AG10803 (cell line): ENCODE data around the gene PLCB4.

Experiments
- DNase-seq: peaks from one replicate; pipeline ENCODE4 v3.0.0; 2010; ENCODE audit warnings: low read depth
- H3K4me3 ChIP-seq: 2 replicates; pipeline ENCODE4 v1.5.1; 2011; ENCODE audit warnings: mild to moderate bottlenecking, low read length, control low read depth
- TF ChIP-seq, protein P1 (sequence below): conservative IDR thresholded peaks from 2 replicates; pipeline ENCODE4 v1.5.1; 2011; ENCODE audit warnings: mild to moderate bottlenecking, low read length, control low read depth, inconsistent platforms

PLCB4 gene

DNA sequence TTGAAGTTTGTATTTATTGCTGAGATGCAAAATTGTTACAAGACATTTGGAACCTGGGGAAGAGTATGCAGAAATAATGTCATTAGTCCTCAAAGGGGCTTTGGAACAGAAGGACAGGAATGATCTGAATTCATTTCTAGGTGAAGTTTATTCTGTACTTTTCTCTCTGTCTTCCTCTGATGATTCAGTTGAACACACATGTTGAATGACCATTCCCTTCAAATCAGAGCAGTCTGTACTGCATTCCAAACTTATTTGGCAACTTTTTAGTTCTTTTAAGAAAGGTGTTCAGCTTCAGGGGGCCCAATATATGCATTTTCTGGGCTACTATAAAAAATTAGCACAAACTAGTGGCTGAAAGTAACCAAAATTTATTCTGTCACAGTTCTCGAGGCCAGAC lies 231.6 kb downstream of the PLCB4 start:
- no peak overlapping the region for H3K4me3 ChIP-seq
- DNase-seq: peak; percentile 36
- TF ChIP-seq, protein P1, sequence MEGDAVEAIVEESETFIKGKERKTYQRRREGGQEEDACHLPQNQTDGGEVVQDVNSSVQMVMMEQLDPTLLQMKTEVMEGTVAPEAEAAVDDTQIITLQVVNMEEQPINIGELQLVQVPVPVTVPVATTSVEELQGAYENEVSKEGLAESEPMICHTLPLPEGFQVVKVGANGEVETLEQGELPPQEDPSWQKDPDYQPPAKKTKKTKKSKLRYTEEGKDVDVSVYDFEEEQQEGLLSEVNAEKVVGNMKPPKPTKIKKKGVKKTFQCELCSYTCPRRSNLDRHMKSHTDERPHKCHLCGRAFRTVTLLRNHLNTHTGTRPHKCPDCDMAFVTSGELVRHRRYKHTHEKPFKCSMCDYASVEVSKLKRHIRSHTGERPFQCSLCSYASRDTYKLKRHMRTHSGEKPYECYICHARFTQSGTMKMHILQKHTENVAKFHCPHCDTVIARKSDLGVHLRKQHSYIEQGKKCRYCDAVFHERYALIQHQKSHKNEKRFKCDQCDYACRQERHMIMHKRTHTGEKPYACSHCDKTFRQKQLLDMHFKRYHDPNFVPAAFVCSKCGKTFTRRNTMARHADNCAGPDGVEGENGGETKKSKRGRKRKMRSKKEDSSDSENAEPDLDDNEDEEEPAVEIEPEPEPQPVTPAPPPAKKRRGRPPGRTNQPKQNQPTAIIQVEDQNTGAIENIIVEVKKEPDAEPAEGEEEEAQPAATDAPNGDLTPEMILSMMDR: no peak

DNA sequence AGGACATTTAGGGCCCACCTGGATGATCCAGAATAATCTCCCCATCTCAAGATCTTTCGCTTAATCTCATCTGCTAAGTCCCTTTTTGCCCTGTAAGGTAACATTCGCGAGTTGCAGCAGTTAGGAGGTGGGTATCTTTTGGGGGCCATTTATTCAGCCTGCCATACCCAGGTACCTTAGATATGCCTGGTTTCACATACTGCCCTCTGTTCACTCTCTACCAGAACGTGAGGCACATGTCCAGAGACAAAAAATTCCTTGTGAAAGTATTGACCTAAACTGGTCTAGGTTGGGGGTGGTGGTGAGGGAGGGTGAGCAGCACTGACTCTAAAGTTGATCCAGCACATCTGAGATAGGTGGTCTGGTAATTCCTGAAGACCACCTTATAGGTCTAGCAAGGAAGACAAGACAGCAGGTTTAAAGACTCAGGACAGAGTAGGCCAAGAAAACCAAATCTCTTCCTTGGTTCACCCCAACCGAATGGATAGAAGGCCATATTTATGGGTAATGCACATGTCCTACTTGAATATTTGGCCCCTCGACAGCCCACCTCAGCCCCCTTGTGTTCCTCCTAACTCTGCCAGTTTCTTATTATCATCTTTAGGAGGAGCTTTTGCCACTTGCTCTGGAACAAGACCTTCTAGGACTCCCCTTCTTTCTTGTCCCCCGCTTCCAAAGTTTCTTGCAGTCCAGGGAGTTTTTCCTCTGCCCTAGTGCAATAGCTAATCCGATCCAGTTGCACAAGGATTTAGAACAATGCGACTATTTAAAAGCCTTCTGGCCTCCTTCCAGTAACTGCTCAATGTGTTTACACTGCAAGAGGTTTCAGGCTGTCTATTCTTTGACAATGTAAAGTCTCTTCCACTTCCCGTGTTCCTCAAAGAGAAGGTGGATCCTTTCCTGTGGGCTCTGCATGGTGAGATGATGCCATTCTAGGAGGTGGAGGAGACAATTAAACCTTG lies 232.5 kb downstream of the PLCB4 start:
- TF ChIP-seq, protein P1: no peak

DNA sequence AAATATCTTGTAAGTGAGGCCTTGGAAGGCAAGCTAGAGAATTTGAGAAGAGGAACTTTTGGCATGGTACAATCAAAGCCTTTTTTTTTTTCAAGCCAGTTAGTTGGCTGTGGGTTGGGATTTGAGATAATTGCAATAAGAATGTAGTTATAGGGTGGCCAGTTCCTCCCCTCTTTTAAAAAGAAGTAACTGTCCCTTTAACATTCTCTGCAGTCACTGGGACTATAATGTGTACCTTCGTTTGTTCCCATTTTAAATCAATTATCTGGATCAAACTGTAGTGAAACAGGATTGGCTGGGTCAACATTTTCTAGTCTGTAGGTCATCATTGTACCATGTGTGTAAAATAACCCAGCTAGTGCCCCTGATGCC lies 233.2 kb downstream of the PLCB4 start:
- DNase-seq: no peak
- TF ChIP-seq, protein P1: no peak

More for the DNA sequence above, 232.5 kb downstream of the PLCB4 start:
- DNase-seq: peak; percentile 78
- H3K4me3 ChIP-seq: no peak overlapping the region

DNA sequence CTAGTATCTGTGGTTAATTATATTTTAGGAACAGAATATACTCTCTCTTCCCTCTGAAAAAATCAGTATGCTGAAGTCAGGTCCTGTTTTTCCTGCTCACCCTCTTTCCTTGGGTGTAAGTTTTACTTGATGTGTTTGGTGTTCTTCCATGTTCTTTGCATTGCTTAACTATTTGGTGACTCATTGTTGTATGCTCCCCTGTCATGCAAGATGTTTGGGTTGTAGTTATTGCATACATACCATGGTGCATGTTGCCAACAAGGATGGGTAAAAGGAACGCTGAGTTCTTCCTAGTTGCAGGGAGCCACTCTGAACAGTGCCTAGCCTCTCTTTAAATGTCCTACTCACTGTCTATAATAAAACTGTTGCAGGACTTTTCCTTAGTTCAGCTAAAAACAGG lies 237.6 kb downstream of the PLCB4 start:
- TF ChIP-seq, protein P1: no peak
- H3K4me3 ChIP-seq: no peak overlapping the region
- DNase-seq: peak; percentile 85

More for the DNA sequence above, 233.2 kb downstream of the PLCB4 start:
- no peak overlapping the region for H3K4me3 ChIP-seq

DNA sequence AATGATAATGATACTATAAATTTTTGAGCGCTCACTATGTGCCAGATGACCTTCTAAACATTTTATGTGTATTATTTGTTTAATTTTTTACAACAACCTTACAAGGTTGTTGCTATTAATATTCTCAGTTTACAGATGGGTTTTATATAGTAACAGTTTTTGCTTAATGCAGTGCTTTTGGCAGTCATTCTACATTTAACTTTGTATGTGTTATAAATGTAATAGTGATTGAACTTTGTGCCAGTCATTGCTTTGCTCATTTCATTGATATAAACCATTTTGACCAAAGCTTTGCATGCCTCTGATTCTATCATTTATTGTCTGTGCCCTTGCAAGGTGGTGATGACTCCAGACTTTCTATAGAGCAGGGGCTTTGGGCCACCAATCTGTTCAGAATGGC lies 239.2 kb downstream of the PLCB4 start:
- TF ChIP-seq, protein P1: no peak
- DNase-seq: no peak
- no peak overlapping the region for H3K4me3 ChIP-seq

DNA sequence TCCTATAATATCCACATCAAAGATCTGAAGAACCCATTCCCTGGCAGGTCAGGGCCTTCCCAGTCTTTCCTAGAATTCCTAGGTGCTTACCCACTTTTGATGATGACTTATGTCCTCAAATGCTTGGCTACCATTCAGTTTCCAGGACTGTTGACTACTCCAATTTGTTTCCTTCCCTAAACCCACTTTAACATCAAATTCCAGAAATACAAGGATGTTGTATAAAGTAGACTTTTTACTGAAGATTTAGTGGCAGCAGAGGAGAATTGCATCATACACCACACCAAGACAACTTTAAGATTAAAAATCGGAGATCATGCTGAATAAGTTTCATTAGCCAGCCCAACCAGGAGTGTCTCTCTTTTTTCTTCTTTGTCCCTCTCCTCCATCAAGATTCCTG lies 242.2 kb downstream of the PLCB4 start:
- TF ChIP-seq, protein P1: no peak
- DNase-seq: peak; percentile 74
- no peak overlapping the region for H3K4me3 ChIP-seq
